WI38 (cell line): Measurements from ENCODE around the gene SORBS2.

Experiments
- H3K4me3 ChIP-seq: 2 replicates; pipeline ENCODE4 v1.5.1; 2011; ENCODE audit warnings: low read depth, mild to moderate bottlenecking, control low read depth, low read length
- TF ChIP-seq, protein P1 (sequence below): IDR thresholded peaks from 2 replicates; pipeline ENCODE4 v1.5.1; 2012; ENCODE audit warnings: low read depth, mild to moderate bottlenecking, control low read depth, low read length

SORBS2 gene

DNA sequence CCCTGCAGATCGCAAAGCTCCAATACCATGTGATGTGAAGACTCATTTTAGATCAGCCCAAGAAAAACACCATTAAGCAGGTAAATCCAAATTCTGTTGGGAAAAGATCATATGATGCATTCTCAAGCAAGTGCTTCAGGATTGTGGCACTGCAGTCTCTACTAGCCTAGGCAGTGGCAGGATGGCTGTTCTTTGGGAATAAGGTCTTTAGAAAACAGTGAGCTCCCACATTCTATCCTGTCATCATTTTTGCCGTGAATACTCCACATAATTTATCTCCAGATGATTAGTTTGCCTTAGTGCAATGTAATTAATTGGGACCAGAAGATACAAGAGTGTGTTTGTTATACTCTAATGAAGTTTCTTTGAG lies 18.9 kb downstream of the SORBS2 start:
- no peak overlapping the region for H3K4me3 ChIP-seq
- TF ChIP-seq, protein P1, sequence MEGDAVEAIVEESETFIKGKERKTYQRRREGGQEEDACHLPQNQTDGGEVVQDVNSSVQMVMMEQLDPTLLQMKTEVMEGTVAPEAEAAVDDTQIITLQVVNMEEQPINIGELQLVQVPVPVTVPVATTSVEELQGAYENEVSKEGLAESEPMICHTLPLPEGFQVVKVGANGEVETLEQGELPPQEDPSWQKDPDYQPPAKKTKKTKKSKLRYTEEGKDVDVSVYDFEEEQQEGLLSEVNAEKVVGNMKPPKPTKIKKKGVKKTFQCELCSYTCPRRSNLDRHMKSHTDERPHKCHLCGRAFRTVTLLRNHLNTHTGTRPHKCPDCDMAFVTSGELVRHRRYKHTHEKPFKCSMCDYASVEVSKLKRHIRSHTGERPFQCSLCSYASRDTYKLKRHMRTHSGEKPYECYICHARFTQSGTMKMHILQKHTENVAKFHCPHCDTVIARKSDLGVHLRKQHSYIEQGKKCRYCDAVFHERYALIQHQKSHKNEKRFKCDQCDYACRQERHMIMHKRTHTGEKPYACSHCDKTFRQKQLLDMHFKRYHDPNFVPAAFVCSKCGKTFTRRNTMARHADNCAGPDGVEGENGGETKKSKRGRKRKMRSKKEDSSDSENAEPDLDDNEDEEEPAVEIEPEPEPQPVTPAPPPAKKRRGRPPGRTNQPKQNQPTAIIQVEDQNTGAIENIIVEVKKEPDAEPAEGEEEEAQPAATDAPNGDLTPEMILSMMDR, result no peak

DNA sequence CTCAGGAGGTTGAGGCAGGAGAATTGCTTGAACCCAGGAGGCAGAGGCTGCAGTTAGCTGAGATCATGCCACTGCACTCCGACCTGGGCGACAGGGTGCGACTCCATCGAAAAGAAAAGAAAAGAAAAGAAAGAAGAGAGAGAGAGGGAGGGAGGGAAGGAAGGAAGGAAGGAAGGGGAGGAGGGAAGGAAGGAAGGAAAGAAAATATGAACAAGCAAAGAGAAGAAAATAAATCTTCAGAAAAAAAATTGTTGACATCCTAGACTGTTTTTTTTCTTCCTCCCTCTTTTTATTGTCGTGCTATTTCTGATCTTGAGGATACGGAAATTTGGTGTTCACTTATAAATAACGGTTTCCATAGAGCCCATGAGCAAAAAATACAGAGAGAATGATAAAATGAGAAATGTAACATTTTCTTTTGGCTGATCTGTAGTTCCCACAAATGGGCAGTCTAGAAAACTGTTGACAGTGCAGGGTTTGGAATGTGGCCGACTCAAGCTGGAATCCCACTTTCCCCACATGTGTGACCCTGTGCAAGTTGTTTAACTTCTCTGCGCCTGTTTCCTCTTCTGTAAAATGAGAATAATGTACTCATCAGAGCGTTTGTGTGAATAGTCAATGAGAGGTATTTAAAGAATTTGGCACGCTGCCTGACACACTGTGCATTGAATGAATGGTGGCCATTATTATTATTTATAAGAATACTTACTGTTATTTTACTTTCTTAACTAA lies 19.4 kb downstream of the SORBS2 start:
- TF ChIP-seq, protein P1, result no peak
- no peak overlapping the region for H3K4me3 ChIP-seq

DNA sequence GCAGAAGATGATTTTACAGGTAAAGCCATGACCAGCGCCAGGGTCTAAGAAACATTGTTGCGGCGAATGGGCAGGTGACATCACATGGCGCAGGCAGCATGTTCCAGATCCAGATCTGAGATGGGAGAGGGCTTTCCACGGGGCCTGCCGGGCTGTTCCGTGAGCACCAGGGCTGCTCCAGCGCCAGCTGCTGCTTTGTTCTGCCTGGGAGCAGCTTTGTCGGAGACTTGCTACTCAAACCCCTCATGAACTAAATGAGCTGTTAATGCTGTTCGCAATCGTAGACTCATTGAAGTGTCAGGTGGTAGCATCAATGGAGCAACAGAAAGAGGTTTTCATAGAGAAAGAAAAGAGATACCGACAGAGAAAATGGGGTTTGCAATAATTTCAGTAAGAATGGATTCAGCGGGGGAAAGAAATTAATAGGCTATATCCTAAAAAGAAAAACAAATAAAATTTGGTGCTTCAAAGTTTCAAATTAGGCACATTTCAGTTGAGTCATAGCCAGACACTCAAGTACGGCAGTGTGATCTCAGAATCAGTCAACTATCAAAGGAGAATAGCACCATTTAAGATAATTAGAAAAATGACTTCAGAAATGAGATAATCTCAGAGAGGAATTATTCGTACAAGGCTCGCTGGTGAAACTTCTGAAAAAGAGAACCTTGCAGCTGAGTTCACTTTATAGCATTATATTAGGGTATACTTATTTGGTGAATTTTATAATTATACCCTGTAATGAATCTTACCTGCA lies 23.9 kb downstream of the SORBS2 start:
- TF ChIP-seq, protein P1, result no peak
- no peak overlapping the region for H3K4me3 ChIP-seq

DNA sequence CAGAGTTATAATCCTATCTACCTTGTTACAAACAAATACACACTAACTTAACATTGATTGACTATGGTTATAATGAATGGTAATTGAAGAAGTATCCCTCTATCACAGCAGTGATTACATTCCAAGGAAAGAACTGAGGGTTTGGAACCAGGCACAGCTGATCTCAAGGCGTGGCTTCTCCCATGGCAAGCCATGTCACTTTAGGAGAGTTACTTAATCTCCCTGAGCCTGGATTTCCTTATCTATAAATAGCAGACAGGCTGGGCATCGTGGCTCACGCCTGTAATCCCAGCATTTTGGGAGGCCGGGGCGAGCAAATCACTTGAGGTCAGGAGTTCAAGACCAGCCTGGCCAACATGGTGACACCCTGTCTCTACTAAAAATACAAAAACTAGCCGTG lies 25.6 kb downstream of the SORBS2 start:
- TF ChIP-seq, protein P1, result no peak
- no peak overlapping the region for H3K4me3 ChIP-seq

DNA sequence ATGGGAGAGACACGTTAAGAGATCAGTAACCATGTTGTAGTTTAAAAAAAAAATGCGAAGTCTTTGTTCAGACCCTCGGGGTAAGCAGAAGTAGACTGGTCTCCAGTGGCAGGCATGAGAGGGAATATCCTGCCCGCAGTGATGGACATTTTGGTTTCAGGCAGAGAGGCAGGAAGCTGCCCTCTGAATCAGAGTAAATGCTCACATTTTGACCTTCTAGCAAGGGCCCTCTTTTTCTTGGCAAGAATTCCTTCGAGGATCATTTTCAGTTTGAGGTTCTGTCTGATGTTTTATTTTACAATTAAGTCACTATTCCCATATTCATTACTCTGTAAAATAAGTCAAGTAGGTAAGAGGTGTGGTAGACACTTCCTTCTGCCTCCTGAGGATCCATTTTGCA lies 28.4 kb downstream of the SORBS2 start:
- TF ChIP-seq, protein P1, result no peak
- H3K4me3 ChIP-seq, result no peak overlapping the region

DNA sequence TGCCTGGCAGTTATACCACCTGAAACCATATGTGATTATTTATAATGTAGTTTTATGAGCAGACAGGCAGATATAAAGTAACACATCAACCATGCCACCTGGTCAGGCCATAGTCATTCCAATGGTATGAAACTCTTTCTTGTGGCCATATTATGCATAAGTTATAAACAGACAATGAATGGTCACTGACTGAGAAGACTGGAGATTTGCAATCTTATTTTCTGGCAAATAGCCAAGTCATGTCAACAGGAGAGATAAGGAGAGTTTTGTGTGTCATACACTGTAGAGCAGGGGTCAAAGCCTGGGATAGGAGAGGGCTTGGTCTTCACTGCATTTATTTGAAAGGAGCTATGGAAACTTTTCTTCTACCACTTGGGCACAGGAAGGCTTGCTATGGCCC lies 29.5 kb downstream of the SORBS2 start:
- H3K4me3 ChIP-seq, result no peak overlapping the region
- TF ChIP-seq, protein P1, result no peak

DNA sequence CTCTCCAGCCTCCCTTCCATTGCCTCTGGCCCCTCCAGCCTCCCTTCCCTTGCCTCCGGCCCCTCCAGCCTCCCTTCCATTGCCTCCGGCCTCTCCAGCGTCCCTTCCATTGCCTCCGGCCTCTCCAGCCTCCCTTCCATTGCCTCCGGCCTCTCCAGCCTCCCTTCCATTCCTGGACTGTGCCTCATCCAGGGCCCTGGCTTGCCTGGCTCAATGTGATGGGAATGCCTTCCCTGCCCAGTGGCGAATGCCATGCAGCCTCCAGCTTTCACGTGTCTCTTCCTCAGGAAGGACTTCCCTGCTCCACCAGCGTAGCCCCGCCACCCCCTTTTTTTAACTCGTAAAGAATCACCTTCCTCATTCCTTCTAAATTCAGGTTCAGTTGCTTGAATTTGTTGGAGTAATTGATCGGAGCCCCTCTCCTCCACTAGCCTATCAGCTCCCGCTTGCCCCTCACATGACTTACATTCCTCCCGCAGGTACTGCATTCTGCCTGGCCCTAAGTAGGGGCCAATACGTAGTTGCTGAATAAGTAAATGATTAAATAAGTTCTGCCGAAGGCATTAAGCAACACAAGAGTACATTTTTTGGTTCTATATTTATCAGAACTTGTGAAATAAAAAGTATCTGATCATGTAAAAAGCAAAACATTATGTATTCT lies 30.3 kb downstream of the SORBS2 start:
- TF ChIP-seq, protein P1, result no peak
- H3K4me3 ChIP-seq, result no peak overlapping the region
